ENCODE data around the gene TBRG1. TPM values are rescaled to one million over a fixed set of nuclear protein-coding genes. Genes with fewer than 3 reads are reported as not detected.

The TBRG1 gene
- polyA plus RNA-seq, 1 donor (not counting 4 experiments of a cell fraction or from before 2014, with no cell fraction given) = 40.2 TPM

DNA sequence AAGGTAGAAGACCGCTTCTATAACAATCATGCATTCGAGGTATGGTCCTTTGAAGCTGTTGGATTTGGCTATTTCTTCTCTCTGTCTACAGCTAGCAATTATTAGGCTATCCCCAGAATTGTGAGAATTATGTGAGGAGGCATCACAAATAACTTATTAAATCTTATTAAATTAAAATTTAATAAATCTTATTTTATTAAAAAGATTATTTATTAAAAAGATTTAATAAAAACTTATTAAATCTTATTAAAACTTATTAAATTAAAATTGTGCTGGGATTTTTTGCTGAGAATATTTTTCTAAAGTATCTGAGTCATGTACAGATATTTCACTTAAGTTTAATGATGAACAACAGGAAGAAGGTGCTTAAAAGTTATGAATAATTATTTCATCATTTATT, 58.8 kb downstream of the TBRG1 start:
- Histone ChIP-seq H3K4me3 (ENCODE audit: control insufficient read depth in 2 of 3, extremely low read depth in 1 of 3, insufficient read depth in 2 of 3, low read depth in 1 of 3, low read length in 3 of 3) (no peak overlapping the region), H3K9me1 (ENCODE audit: control insufficient read depth, extremely low read depth, insufficient read depth, low read length) (no peaks in the 10 kb centered on the region), H3K79me2 (ENCODE audit: control insufficient read depth, insufficient read depth, low read length) (no peaks in the 10 kb centered on the region), H3K9me3 (ENCODE audit: control insufficient read depth, low read depth, low read length) (no peaks in the 10 kb centered on the region), H3K27me3 (ENCODE audit: control insufficient read depth, extremely low read depth, insufficient read depth, low read length) (no peaks in the 10 kb centered on the region), H3K9ac (ENCODE audit: control insufficient read depth, extremely low read depth, insufficient read depth, low read length) (no peak overlapping the region), H2AFZ (ENCODE audit: control insufficient read depth, low read length) (no peak overlapping the region), H3K27ac (ENCODE audit: control insufficient read depth, insufficient read depth, low read length) (no peak overlapping the region), H3K4me2 (ENCODE audit: control insufficient read depth, extremely low read depth, insufficient read depth, low read depth, low read length) (no peak overlapping the region), H3K36me3 (ENCODE audit: control insufficient read depth in 2 of 2, extremely low read depth in 1 of 2, insufficient read depth in 2 of 2, low read length in 2 of 2) (no peaks in the 10 kb centered on the region), H3K4me1 (ENCODE audit: control insufficient read depth, extremely low read depth, insufficient read depth, low read length) (no peaks in the 10 kb centered on the region), H4K20me1 (ENCODE audit: control insufficient read depth, extremely low read depth, insufficient read depth, low read length) (no peaks in the 10 kb centered on the region)
- dilution Hi-C loops (cut with MboI; ENCODE audit: extremely low pct_ligation_motif_present, low sequenced_read_pairs) = no loop called here
- DNase-seq (ENCODE audit: low read depth, low spot score) (no peak), FAIRE-seq (no peak)
- TF ChIP-seq EZH2 (IDR thresholded peaks at IDR 0.05; ENCODE audit: low read length) = no peak
- TF ChIP-seq, protein P1, sequence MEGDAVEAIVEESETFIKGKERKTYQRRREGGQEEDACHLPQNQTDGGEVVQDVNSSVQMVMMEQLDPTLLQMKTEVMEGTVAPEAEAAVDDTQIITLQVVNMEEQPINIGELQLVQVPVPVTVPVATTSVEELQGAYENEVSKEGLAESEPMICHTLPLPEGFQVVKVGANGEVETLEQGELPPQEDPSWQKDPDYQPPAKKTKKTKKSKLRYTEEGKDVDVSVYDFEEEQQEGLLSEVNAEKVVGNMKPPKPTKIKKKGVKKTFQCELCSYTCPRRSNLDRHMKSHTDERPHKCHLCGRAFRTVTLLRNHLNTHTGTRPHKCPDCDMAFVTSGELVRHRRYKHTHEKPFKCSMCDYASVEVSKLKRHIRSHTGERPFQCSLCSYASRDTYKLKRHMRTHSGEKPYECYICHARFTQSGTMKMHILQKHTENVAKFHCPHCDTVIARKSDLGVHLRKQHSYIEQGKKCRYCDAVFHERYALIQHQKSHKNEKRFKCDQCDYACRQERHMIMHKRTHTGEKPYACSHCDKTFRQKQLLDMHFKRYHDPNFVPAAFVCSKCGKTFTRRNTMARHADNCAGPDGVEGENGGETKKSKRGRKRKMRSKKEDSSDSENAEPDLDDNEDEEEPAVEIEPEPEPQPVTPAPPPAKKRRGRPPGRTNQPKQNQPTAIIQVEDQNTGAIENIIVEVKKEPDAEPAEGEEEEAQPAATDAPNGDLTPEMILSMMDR (optimal IDR thresholded peaks at IDR 0.05 in 1 of 3, IDR thresholded peaks at IDR 0.05 in 1 of 3, conservative IDR thresholded peaks at IDR 0.05 in 1 of 3; ENCODE audit: extremely low read depth in 1 of 3, insufficient read depth in 2 of 3, low read length in 3 of 3) = no peak

DNA sequence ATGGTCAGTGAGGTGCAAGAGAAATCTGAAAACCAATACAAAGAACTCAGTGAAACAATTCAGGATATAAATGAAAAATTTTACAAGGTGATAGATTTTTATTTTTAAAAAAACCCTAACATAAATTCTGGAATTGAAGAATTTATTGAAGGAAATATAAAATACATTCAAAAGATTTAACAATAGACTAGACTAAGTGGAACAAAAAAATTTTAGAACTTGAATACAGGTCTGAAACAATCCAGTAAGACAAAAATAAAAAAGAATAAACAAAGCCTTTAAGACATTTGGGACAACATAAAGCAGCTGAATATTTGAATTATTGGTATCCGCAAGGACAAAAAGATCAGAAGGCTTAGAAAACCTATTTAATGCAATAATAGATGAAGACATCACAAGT, 59.8 kb downstream of the TBRG1 start:
- TF ChIP-seq, protein P1 (optimal IDR thresholded peaks at IDR 0.05 in 1 of 3, IDR thresholded peaks at IDR 0.05 in 1 of 3, conservative IDR thresholded peaks at IDR 0.05 in 1 of 3; ENCODE audit: extremely low read depth in 1 of 3, insufficient read depth in 2 of 3, low read length in 3 of 3) = no peak
- no peak for TF ChIP-seq EZH2 (IDR thresholded peaks at IDR 0.05; ENCODE audit: low read length)
- FAIRE-seq = no peak
- dilution Hi-C loops (cut with MboI; ENCODE audit: extremely low pct_ligation_motif_present, low sequenced_read_pairs) = no loop called here

More for the DNA sequence above, 59.8 kb downstream of the TBRG1 start:
- H4K20me1 ChIP-seq (ENCODE audit: control insufficient read depth, extremely low read depth, insufficient read depth, low read length) = no peaks in the 10 kb centered on the region
- H3K4me3 ChIP-seq (ENCODE audit: control insufficient read depth in 2 of 3, extremely low read depth in 1 of 3, insufficient read depth in 2 of 3, low read depth in 1 of 3, low read length in 3 of 3) = no peak overlapping the region
- no peak overlapping the region for H2AFZ ChIP-seq (ENCODE audit: control insufficient read depth, low read length)
- H3K4me1 ChIP-seq (ENCODE audit: control insufficient read depth, extremely low read depth, insufficient read depth, low read length) = no peaks in the 10 kb centered on the region
- DNase-seq (ENCODE audit: low read depth, low spot score) = no peak
- H3K36me3 ChIP-seq (ENCODE audit: control insufficient read depth in 2 of 2, extremely low read depth in 1 of 2, insufficient read depth in 2 of 2, low read length in 2 of 2) = no peaks in the 10 kb centered on the region
- H3K4me2 ChIP-seq (ENCODE audit: control insufficient read depth, extremely low read depth, insufficient read depth, low read depth, low read length) = no peak overlapping the region
- no peaks in the 10 kb centered on the region for H3K9me3 ChIP-seq (ENCODE audit: control insufficient read depth, low read depth, low read length)
- no peak overlapping the region for H3K27ac ChIP-seq (ENCODE audit: control insufficient read depth, insufficient read depth, low read length)
- no peaks in the 10 kb centered on the region for H3K9me1 ChIP-seq (ENCODE audit: control insufficient read depth, extremely low read depth, insufficient read depth, low read length)
- H3K9ac ChIP-seq (ENCODE audit: control insufficient read depth, extremely low read depth, insufficient read depth, low read length) = no peak overlapping the region
- no peaks in the 10 kb centered on the region for H3K79me2 ChIP-seq (ENCODE audit: control insufficient read depth, insufficient read depth, low read length)
- H3K27me3 ChIP-seq (ENCODE audit: control insufficient read depth, extremely low read depth, insufficient read depth, low read length) = no peaks in the 10 kb centered on the region

Small RNA genes lying within 50 kb of the gene (small RNA-seq; reads per million reads assigned to genes)
- 0 reads per million in 3 experiments for gene RNA5SP352 (ENCODE audit: insufficient read length in 3 of 3, low read depth in 3 of 3, low replicate concordance in 1 of 3)

Other genes with a start within 250 kb of the TBRG1 start
- gene OR8B2, start 238.4 kb upstream of the TBRG1 start, polyA plus RNA-seq = not detected in 3 replicates
- gene OR8B3, start 223.8 kb upstream of the TBRG1 start, polyA plus RNA-seq = not detected in 3 replicates
- gene OR8B4, start 198.0 kb upstream of the TBRG1 start, polyA plus RNA-seq = not detected in 3 replicates
- not detected in 3 replicates for gene OR8B8, start 177.2 kb upstream of the TBRG1 start, polyA plus RNA-seq
- not detected in 3 replicates for gene OR8B12, start 79.2 kb upstream of the TBRG1 start, polyA plus RNA-seq
- not detected in 3 replicates for gene OR8A1, start 52.9 kb upstream of the TBRG1 start, polyA plus RNA-seq
- not detected in 3 replicates for gene PANX3, start 11.4 kb upstream of the TBRG1 start, polyA plus RNA-seq
- gene SIAE, start 50.9 kb downstream of the TBRG1 start, polyA plus RNA-seq = 16.2 to 44.7 TPM (median 26.6 TPM) in 3 replicates
- gene SPA17, start 51.0 kb downstream of the TBRG1 start, polyA plus RNA-seq = 10.0 to 19.5 TPM (median 16.8 TPM) in 3 replicates
- 0.37 to 3.3 TPM (median 0.97 TPM) in 3 replicates for gene NRGN, start 117.1 kb downstream of the TBRG1 start, polyA plus RNA-seq
- 0.08 TPM in 1 of 3 replicates, not detected in the others for gene VSIG2, start 129.4 kb downstream of the TBRG1 start, polyA plus RNA-seq
- gene ESAM, start 139.4 kb downstream of the TBRG1 start, polyA plus RNA-seq = 0.04 TPM in 2 of 3 replicates, not detected in the other
- 2.9 to 6.6 TPM (median 3.6 TPM) in 3 replicates for gene MSANTD2, start 177.5 kb downstream of the TBRG1 start, polyA plus RNA-seq
- gene ROBO3, start 242.6 kb downstream of the TBRG1 start, polyA plus RNA-seq = 13.6 to 19.2 TPM (median 17.0 TPM) in 3 replicates

Measured in keratinocyte (primary cell).